Subcutaneous abdominal adipose tissue (tissue), 5 donors: ENCODE data around the gene EPRS1.
"Not testable (repeated sequence)": the region's sequence is repeated elsewhere in the genome, so short reads cannot be mapped to it uniquely, and the experiment has no call there.

Source experiments
- H3K27ac ChIP-seq: one replicate; pipeline ENCODE4 v1.7.0; 2013; ENCODE audit warnings: low read depth, mild to moderate bottlenecking, inconsistent platforms, low read length, moderate library complexity
- H3K27me3 ChIP-seq, 5 donors: one replicate each; pipeline ENCODE4 v1.7.0; 2013; ENCODE audit warnings: low read length in 5 of 5, inconsistent platforms in 1 of 5; ENCODE audit not compliant: control insufficient read depth in 5 of 5, insufficient read depth in 4 of 5
- H3K36me3 ChIP-seq, 5 donors: one replicate each; pipeline ENCODE4 v1.7.0; 2013; ENCODE audit warnings: low read length in 5 of 5; ENCODE audit not compliant: control insufficient read depth in 5 of 5, insufficient read depth in 5 of 5
- H3K4me1 ChIP-seq, 5 donors: one replicate each; pipeline ENCODE4 v1.7.0; 2013; ENCODE audit warnings: low read length in 5 of 5, mild to moderate bottlenecking in 3 of 5, moderate library complexity in 1 of 5; ENCODE audit not compliant: control insufficient read depth in 5 of 5, insufficient read depth in 5 of 5
- H3K4me3 ChIP-seq, 5 donors: one replicate each; pipeline ENCODE4 v1.7.0; 2013; ENCODE audit warnings: low read length in 5 of 5, low read depth in 1 of 5
- H3K9ac ChIP-seq, 5 donors: one replicate each; pipeline ENCODE4 v1.7.0; 2013; ENCODE audit warnings: low read length in 5 of 5, mild to moderate bottlenecking in 4 of 5, moderate library complexity in 3 of 5
- H3K9me3 ChIP-seq, 5 donors: one replicate each; pipeline ENCODE4 v1.7.0; 2013; ENCODE audit warnings: low read length in 5 of 5; ENCODE audit not compliant: control insufficient read depth in 5 of 5
- donor health status: healthy.
- donor health status: healthy.
- donor health status: healthy.
- donor health status: healthy.
- donor health status: healthy.

The EPRS1 gene

DNA sequence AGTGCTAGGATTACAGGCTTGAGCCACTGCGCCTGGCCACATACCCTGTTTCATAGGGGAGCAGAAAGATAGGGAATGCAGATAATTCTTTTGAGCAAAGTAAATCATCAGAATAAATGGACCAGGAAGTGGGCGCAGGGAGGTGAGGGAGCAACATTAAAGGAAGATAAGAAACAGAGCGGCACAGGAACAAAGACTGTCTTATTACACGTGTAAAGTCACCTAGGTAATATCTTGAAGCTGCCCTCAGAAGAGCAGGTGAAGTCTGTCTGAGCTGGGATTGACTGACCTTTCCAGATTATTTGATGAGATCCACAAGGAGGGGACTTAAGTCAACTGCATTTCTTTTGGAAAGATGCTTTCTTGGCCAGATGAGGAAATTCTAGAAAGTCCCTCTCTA, 7.7 kb downstream of the EPRS1 start:
- Histone ChIP-seq H3K4me1 (no peaks in the 10 kb centered on the region), H3K9ac (no peak overlapping the region), H3K4me3 (no peak overlapping the region), H3K36me3 (peaks cover 8 to 30% (median 21%) of the 10 kb centered on the region in 5 donors), H3K27ac (no peak overlapping the region), H3K27me3 (no peaks in the 10 kb centered on the region), H3K9me3 (no peaks in the 10 kb centered on the region)

DNA sequence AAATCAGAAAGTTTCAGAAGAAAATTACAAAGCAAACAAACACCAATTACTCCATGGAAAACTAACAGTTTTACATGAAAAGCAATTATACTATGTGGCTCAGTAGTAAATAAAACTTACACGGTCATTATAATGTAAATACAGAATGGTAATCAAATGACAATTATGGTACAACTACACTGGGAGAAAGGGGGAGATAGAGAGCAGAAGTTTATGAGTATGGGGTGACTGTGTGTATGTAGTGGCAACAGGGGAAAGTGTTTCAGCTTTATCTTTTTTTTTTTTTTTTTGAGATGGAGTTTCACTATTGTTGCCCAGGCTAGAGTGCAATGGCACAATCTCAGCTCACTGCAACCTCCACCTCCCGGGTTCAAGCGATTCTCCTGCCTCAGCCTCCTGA, 8.5 kb downstream of the EPRS1 start:
- not testable (repeated sequence) for H3K4me3 ChIP-seq, H3K9ac ChIP-seq, H3K4me1 ChIP-seq, H3K9me3 ChIP-seq, H3K27ac ChIP-seq, H3K27me3 ChIP-seq
- H3K36me3 ChIP-seq, result peaks cover 16 to 38% (median 26%) of the 10 kb centered on the region in 5 donors

DNA sequence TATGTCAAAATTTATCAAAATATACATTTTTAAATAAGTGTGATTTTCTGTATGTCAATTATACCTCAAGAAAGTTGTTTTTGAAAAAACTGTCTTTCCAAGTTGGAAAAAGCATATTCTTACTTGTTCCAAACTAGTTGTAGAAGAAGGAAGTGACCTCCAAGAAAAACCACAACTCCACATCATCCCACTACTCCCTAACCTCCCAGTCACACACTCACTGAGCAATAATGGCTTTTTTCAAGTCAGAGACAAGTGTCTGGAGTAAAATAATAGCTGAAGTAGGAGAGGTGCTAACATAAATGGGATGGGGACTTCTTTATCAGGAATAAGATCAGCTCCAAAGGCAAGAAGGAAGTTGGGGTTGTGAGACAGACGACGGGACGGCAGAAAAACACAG, 13.4 kb downstream of the EPRS1 start:
- H3K9me3 ChIP-seq, result no peaks in the 10 kb centered on the region
- peaks cover 28 to 50% (median 41%) of the 10 kb centered on the region in 5 donors for H3K36me3 ChIP-seq

DNA sequence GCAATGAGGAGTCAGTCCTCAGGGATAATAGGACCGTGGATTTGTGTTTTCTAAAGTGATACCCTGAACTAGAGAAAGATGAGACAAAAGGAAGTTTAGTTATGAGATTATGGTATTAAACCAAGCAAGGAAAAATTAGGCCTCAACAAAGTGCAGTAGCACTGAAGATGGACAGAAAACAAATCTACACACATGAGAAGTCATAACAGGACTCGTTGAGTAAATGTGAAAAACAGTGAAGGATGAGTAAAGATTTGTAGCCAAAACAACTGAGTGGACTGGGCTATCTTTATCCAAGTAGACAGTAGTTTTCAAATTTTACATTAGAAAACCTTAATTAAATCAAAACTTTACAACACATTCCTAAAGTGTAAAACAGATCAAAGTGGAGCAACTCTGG, 15.0 kb downstream of the EPRS1 start:
- Histone ChIP-seq H3K4me3 (no peak overlapping the region), H3K9ac (no peak overlapping the region), H3K27me3 (no peaks in the 10 kb centered on the region), H3K9me3 (no peaks in the 10 kb centered on the region), H3K4me1 (no peaks in the 10 kb centered on the region), H3K27ac (no peak overlapping the region), H3K36me3 (peaks cover 29 to 54% (median 41%) of the 10 kb centered on the region in 5 donors)

More for the DNA sequence above, 13.4 kb downstream of the EPRS1 start:
- Histone ChIP-seq H3K9ac (no peak overlapping the region), H3K4me1 (no peaks in the 10 kb centered on the region), H3K27ac (no peak overlapping the region), H3K27me3 (no peaks in the 10 kb centered on the region), H3K4me3 (no peak overlapping the region)

DNA sequence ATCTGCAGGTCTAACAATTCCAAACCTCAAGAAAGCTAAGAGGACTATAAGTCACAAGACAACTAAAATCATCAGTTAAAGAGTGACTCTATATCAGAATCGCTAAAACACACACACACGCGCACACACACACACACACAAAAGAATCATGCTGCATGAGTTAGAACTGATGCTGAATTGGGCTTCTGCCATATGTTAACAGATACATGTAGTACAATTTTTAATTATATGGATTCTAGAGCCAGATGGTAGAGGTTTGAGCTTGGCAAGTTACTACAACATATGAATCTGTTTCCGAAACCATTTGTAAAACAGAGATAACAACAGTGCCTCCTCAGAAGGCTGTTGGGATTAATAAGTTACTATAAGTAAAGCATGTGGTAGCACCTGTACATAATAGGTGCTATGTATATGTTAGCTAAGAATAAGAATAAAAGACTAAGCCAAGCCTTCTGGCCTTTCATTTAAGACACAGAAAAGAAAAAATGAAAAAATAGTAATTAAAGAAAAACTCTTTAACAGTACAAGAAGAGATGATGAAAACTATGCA, 17.9 kb downstream of the EPRS1 start:
- H3K9ac ChIP-seq, result no peak overlapping the region
- H3K9me3 ChIP-seq, result no peaks in the 10 kb centered on the region
- no peaks in the 10 kb centered on the region for H3K4me1 ChIP-seq
- H3K27ac ChIP-seq, result no peak overlapping the region
- H3K27me3 ChIP-seq, result no peaks in the 10 kb centered on the region
- H3K36me3 ChIP-seq, result peaks cover 37 to 64% (median 50%) of the 10 kb centered on the region in 5 donors
- no peak overlapping the region for H3K4me3 ChIP-seq

DNA sequence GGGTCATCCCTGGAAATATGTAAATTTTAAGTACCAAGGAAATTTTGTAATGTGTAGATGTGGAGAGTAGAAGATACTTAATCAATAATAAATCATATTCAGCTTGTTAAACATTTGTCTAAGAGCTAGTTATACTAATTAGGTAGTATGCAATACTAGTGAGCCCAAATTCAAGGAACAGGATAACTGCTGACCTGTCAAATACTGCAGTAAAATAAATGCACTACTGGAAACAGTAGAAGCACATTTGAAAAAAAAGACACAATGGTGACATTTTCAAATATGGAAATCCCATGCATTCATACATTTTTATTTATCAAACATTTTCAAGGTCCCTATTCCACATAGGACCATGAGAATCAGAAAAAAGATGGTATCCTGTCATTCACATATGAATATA, 27.2 kb downstream of the EPRS1 start:
- peaks cover 60 to 78% (median 63%) of the 10 kb centered on the region in 5 donors for H3K36me3 ChIP-seq
- no peak overlapping the region for H3K9ac ChIP-seq
- no peaks in the 10 kb centered on the region for H3K4me1 ChIP-seq
- no peak overlapping the region for H3K27ac ChIP-seq
- H3K9me3 ChIP-seq, result no peaks in the 10 kb centered on the region
- H3K27me3 ChIP-seq, result no peaks in the 10 kb centered on the region
- no peak overlapping the region for H3K4me3 ChIP-seq

DNA sequence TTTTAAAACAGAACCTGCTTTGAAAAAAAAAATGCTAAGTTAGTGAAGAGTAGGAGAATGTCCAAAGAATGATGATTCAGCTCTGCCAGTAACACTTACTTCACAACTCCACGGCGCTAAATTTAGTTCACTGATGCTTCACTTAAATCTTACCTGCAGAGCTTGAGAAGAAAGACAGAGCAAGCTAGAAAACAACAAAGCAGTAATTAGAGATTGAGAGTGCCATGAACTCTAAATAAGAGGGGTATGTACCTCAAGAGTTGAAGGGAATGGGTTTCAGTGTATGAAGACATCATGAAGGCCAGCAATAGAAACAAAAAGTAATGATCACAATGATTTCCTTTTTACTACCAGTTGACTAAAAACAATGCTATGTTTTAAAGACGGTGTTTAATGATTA, 32.8 kb downstream of the EPRS1 start:
- H3K36me3 ChIP-seq, result peaks cover 44 to 69% (median 55%) of the 10 kb centered on the region in 5 donors

DNA sequence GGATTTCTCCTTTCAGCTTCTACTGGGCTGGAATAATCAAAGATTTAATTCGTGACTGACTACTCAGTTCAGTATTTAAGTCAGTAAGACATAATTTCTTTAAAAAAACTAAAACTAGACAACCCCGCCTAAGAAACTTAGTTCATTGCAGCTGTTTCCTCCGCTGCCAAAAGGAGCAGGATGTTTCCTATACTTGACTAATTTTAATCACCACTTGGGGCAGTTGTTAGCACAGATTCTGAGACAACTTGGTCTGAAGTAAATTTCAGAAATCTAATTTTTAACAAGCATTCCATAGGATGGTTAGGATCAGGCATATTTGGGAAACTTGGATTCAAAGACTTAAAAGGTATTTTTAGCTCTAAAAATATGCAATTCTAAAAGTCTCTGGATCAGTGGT, 34.0 kb downstream of the EPRS1 start:
- no peaks in the 10 kb centered on the region for H3K9me3 ChIP-seq
- no peaks in the 10 kb centered on the region for H3K27me3 ChIP-seq
- no peak overlapping the region for H3K4me3 ChIP-seq
- H3K4me1 ChIP-seq, result no peaks in the 10 kb centered on the region
- H3K36me3 ChIP-seq, result peaks cover 42 to 65% (median 44%) of the 10 kb centered on the region in 5 donors
- peak overlapping the region in 1 of 5 donors; percentile 20 for H3K9ac ChIP-seq
- H3K27ac ChIP-seq, result no peak overlapping the region

More for the DNA sequence above, 32.8 kb downstream of the EPRS1 start:
- no peak overlapping the region for H3K9ac ChIP-seq
- no peaks in the 10 kb centered on the region for H3K27me3 ChIP-seq
- H3K4me3 ChIP-seq, result no peak overlapping the region
- H3K9me3 ChIP-seq, result no peaks in the 10 kb centered on the region
- no peaks in the 10 kb centered on the region for H3K4me1 ChIP-seq
- H3K27ac ChIP-seq, result no peak overlapping the region

DNA sequence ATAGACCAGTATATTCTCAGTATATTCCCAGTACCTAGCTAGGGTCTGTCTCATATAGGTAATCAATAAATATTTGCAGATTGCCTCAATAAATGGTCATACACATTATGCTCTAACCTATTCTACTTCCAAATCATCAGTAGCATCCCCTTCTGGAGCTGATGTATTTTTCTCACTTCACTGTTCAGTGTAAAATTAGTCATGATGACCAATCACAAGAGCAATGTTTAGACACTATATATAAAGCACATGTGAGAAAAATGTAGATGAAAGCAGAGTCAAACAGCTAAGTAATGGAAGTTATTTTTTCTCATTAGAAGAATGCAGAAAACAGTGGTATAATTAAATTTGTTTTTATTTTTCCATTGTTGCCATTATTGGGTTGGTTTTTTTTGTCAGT, 34.7 kb downstream of the EPRS1 start:
- Histone ChIP-seq H3K27ac (no peak overlapping the region), H3K4me1 (no peaks in the 10 kb centered on the region), H3K27me3 (no peaks in the 10 kb centered on the region), H3K36me3 (peaks cover 40 to 65% (median 50%) of the 10 kb centered on the region in 5 donors), H3K9me3 (no peaks in the 10 kb centered on the region), H3K4me3 (no peak overlapping the region), H3K9ac (no peak overlapping the region)

DNA sequence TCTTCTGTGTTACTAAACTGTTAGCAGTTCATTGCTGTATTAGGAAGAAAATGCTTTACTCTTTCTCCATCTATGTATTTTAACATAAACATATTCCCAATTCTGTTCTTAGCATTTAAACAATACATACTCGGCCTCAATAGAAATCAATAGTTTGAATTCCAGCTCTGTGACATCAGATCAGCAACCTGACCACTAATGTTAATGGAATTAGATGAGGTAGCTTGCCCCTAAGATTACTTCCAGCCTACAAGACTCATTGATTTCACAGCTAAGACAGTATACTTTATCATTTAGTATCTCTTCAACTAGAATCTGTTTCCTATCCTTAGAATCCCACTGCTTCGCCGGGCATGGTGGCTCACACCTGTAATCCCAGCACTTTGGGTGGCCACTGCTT, 38.9 kb downstream of the EPRS1 start:
- Histone ChIP-seq H3K4me3 (no peak overlapping the region), H3K4me1 (no peaks in the 10 kb centered on the region), H3K9ac (no peak overlapping the region), H3K36me3 (peaks cover 53 to 71% (median 55%) of the 10 kb centered on the region in 5 donors), H3K27ac (no peak overlapping the region), H3K9me3 (no peaks in the 10 kb centered on the region), H3K27me3 (no peaks in the 10 kb centered on the region)
